GM10266 (cell line): Measurements from ENCODE around the gene XPO4.
A peak's percentile ranks its signal among the peaks of the same experiment; 100 is the strongest.

Experiments
- DNase-seq: peaks from one replicate; pipeline ENCODE4 v3.0.0; 2012; ENCODE audit errors: extremely low spot score
- TF ChIP-seq, protein P1 (sequence below): IDR thresholded peaks from 2 replicates; pipeline ENCODE4 v1.5.1; 2012; ENCODE audit warnings: mild to moderate bottlenecking, low read depth; ENCODE audit not compliant: control insufficient read depth, insufficient read depth; ENCODE audit errors: missing control alignments

XPO4 gene

DNA sequence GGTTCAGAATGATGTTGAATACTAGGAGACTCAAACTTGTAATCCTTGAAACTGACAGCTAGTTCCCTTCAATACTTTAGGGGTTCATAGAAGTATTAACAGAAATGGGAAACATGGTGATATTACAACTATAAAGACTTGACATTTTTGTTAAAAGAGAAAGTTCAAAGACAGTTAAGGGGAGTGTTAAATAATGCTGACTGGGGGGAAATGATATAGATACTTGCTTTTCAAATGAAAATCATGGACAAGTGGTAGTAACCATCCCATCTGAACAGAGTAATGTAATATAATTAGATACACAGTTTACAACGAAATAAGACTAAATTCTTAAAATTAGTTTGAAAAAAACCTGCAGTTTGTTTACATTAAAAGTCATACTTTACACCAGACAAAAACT is 122.2 kb downstream of the XPO4 start:
- DNase-seq: no peak
- TF ChIP-seq, protein P1, sequence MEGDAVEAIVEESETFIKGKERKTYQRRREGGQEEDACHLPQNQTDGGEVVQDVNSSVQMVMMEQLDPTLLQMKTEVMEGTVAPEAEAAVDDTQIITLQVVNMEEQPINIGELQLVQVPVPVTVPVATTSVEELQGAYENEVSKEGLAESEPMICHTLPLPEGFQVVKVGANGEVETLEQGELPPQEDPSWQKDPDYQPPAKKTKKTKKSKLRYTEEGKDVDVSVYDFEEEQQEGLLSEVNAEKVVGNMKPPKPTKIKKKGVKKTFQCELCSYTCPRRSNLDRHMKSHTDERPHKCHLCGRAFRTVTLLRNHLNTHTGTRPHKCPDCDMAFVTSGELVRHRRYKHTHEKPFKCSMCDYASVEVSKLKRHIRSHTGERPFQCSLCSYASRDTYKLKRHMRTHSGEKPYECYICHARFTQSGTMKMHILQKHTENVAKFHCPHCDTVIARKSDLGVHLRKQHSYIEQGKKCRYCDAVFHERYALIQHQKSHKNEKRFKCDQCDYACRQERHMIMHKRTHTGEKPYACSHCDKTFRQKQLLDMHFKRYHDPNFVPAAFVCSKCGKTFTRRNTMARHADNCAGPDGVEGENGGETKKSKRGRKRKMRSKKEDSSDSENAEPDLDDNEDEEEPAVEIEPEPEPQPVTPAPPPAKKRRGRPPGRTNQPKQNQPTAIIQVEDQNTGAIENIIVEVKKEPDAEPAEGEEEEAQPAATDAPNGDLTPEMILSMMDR: no peak

DNA sequence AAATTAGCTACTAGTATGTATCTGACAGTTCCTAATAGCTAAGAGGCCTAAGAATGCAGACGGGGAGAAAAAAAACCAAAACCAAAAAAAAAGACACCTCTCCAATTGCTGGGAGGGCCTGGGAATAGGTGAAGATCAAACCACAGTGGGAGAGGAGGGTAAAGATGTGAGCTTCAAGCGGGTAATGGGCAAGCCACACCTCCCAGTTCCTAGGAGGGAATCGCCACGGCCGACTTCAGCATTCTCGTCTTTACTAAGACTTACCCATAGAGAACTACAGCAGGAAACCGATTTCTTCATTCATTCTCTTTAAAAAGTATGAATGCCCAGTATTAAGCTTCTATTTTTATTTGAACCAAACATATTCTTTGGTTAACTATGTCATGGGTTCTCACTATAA is 123.1 kb downstream of the XPO4 start:
- no peak for DNase-seq
- TF ChIP-seq, protein P1: no peak

DNA sequence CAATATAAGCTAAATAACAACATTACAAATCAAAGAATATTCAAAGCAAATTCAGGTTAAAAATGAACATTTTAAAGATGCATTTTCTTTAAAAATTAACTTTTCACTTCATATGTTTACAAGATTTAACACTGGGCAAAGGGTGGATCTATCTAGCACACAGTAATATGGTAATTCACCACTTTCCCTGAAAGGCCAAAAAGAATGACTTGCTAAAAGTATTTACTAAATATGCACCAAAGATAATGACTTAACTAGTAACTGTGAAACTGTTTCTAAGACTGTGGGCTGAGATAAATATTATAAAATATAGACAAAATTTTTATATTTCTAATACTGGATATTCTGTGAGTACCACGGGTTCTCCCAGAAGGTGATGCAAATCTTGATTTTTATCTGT is 124.2 kb downstream of the XPO4 start:
- TF ChIP-seq, protein P1: no peak

DNA sequence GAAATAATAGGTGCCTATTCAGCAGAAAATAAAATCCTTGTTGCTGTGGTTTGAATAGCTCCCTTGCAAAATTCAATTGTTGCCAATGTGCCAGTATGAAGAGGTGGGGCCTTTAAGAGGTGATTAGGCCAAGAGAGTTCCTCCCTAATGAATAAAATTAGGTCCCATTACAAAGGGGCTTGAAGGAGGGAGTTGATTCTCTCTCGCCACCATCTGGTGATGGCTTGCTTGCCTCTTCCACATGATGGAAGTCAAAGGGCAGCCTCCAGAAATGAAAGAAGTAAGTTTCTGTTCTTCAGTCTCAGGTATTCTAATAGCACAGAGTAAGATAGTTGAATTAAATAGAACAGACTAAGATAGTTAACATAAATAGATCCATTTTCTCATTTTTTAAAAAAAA is 125.8 kb downstream of the XPO4 start:
- TF ChIP-seq, protein P1: no peak
- DNase-seq: no peak

More for the DNA sequence above, 124.2 kb downstream of the XPO4 start:
- no peak for DNase-seq

DNA sequence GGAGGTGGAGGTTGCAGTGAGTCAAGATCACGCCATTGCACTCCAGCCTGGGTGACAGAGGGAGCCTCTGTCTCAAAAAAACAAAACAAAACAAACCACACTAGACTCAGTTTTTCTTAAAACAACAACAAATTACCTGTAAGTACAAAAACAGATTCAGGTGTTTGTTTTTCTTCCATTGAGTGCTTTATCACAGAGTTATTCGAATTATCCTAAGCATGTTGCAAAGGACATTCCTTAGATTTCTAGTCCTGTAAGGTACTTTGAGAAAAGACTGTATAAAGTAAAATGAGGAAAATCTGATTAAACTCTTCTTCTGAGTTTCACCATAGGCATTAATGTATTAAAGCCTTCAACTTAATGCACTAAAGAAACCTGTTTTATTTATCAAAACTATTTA is 126.6 kb downstream of the XPO4 start:
- no peak for DNase-seq
- TF ChIP-seq, protein P1: no peak

DNA sequence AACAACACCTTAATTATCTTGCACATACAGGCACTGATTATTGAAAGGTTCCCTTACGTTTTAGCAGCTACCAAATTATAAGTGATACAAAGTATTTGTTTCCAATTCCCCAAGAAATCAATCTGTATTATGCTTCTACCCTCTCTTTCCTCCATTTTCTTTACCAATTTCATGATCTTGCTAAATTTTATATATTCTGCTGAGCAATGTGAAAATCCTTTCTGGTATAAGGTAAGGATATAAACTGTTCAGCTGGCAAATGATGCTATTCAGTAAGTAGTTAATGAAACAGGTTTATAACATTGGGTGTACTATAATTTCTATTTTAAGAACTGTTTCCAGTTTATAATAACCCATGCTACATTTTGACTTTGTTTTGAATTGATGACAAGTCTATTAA is 127.8 kb downstream of the XPO4 start:
- TF ChIP-seq, protein P1: no peak
- no peak for DNase-seq

DNA sequence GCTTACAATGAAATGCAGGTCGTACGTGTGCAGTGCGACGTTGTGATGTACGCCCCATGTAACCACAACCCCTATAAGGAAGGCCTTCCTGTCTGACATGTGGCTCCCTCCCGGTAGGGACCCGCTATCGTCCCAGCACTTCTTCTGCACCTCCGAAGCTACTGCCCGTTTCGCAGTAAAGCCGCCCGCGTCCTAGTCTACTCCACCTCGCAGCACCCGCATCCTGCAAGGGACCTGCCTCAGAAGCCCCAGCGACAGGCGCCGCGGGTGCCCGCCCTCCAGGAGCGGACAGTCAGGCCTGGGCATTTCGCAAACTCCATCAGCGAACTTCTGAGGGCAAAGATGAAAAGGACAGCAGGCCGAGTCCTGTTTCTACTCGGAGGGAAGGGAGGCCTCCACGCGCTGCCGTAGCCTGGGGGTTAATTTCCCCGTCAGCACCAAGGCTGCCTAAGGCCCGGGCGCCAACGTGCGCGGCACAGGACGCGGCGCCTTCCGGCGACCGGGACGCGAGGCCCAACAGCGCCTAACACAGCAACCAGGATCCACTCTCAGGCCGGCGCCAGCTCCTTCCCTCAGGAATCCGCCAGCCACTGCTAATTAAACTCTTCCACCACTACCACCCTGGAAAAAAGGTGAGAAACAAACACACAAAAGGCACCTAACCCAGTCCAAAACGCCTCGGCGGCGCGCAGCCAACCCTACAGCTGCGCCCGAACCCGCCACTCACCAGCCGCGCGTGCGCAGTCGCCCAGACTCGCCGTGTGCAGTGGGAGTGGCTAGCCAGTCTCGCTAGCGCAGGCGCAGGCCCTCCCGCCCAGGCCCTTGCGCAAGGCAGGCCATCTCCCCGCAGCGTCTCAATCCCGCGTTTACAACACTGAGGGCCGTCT is 129.1 kb downstream of the XPO4 start, which contains the start of gene EEF1AKMT1:
Gene EEF1AKMT1, minus strand, starts transcription at position 768 of the 887 bp plus-strand sequence. CDS start 16,363 bp downstream, outside the sequence.
- TF ChIP-seq, protein P1: no peak
- DNase-seq: peak; percentile 87
